Endothelial cell of umbilical vein (primary cell): Measurements from ENCODE around the gene LONRF2. TPM values are rescaled to one million over a fixed set of nuclear protein-coding genes. Genes with fewer than 3 reads are reported as not detected.

ENCODE experiments used
- BruUV-seq: library from RNA; stranded (reverse); fragments of 400-500 nt; replicated peaks from 2 replicates; lab custom pipeline; 2021; lab: Mats Ljungman, UMichigan
- CTCF ChIA-PET: fragments of 300-600, 350-600 bp; sonication (Branson Sonifier 250); formaldehyde crosslinking; loops from one replicate; lab custom pipeline; 2021; ENCODE audit warnings: antibody characterized with exemption, inconsistent platforms; lab: Charles Lee
- POLR2A ChIA-PET: fragments of 300-600, 350-600 bp; sonication (Branson Sonifier 250); formaldehyde crosslinking; loops from one replicate; lab custom pipeline; 2021; ENCODE audit warnings: antibody characterized with exemption, inconsistent platforms; lab: Charles Lee
- DNase-seq: peaks from one replicate; pipeline ENCODE4 v3.0.0-alpha.2; 2011; ENCODE audit warnings: low read depth, low spot score
- FAIRE-seq: peaks from 2 replicates; lab custom pipeline; 2011; peaks lifted over from hg19 to GRCh38; lab: Jason Lieb, UNC
- H2AFZ ChIP-seq: 2 replicates; pipeline ENCODE4 v1.6.0; 2012; ENCODE audit warnings: low read depth, low read length, control low read depth, inconsistent platforms
- H3K27ac ChIP-seq: 2 replicates; pipeline ENCODE4 v1.5.1; 2011; ENCODE audit warnings: low read depth, mild to moderate bottlenecking, control low read depth, low read length, moderate library complexity; ENCODE audit not compliant: insufficient read depth
- H3K27me3 ChIP-seq, 2 experiments: 2 replicates each; pipeline versions ENCODE4 v1.6.0 to v1.6.1; 2011; ENCODE audit warnings: low read length in 2 of 2, mixed read lengths in 1 of 2; ENCODE audit not compliant: control insufficient read depth in 2 of 2, insufficient read depth in 2 of 2
- H3K36me3 ChIP-seq, 2 experiments: 2 replicates in 1 of 2; 3 replicates in 1 of 2; pipeline ENCODE4 v1.5.1; 2011; ENCODE audit warnings: low read length in 2 of 2, mild to moderate bottlenecking in 1 of 2, moderate library complexity in 1 of 2; ENCODE audit not compliant: control insufficient read depth in 2 of 2, insufficient read depth in 2 of 2; ENCODE audit errors: extremely low read depth in 1 of 2
- H3K4me1 ChIP-seq: 3 replicates; pipeline ENCODE4 v1.5.1; 2011; ENCODE audit warnings: mild to moderate bottlenecking, low read length; ENCODE audit not compliant: control insufficient read depth, insufficient read depth; ENCODE audit errors: extremely low read depth
- H3K4me2 ChIP-seq: 2 replicates; pipeline ENCODE4 v1.6.1; 2011; ENCODE audit warnings: low read length, control low read depth, mixed read lengths; ENCODE audit not compliant: insufficient read depth
- H3K4me3 ChIP-seq, 3 experiments: fragments of 200-600 bp in 1 of 3; sonication (generic), shearing (Covaris generic) in 1 of 3; replicated peaks in 1 of 3; 2 replicates each; pipeline ENCODE4 v1.5.1; 2011 to 2016; ENCODE audit warnings: control low read depth in 3 of 3, low read length in 3 of 3, mild to moderate bottlenecking in 2 of 3, inconsistent platforms in 1 of 3, low read depth in 1 of 3, moderate library complexity in 1 of 3; ENCODE audit not compliant: insufficient read depth in 1 of 3
- H3K79me2 ChIP-seq: 2 replicates; pipeline ENCODE4 v1.6.0; 2012; ENCODE audit warnings: low read length, inconsistent platforms; ENCODE audit not compliant: control insufficient read depth, insufficient read depth
- H3K9ac ChIP-seq: replicated peaks from 2 replicates; pipeline ENCODE3; 2011; ENCODE audit warnings: low read length, control low read depth; ENCODE audit not compliant: insufficient read depth; ENCODE audit errors: extremely low read depth
- H3K9me1 ChIP-seq: replicated peaks from 3 replicates; pipeline ENCODE4 v1.6.0; 2011; ENCODE audit warnings: mild to moderate bottlenecking, low read length; ENCODE audit not compliant: control insufficient read depth, insufficient read depth; ENCODE audit errors: extremely low read depth
- H3K9me3 ChIP-seq: replicated peaks from 2 replicates; pipeline ENCODE4 v1.5.1; 2012; ENCODE audit warnings: low read length, inconsistent platforms; ENCODE audit not compliant: control insufficient read depth, insufficient read depth
- H4K20me1 ChIP-seq: replicated peaks from 2 replicates; pipeline ENCODE3; 2011; ENCODE audit warnings: mild to moderate bottlenecking, low read length; ENCODE audit not compliant: control insufficient read depth, insufficient read depth; ENCODE audit errors: extremely low read depth
- EZH2 ChIP-seq: IDR thresholded peaks from 2 replicates; pipeline ENCODE4 v1.6.1; 2012; ENCODE audit warnings: borderline replicate concordance, low read depth, mild to moderate bottlenecking, moderate library complexity, low read length, inconsistent platforms; ENCODE audit not compliant: severe bottlenecking
- FOS ChIP-seq: IDR thresholded peaks from 2 replicates; pipeline ENCODE4 v1.6.1; 2011; ENCODE audit warnings: mild to moderate bottlenecking, low read length, moderate library complexity, borderline replicate concordance; ENCODE audit not compliant: insufficient read depth
- GATA2 ChIP-seq: IDR thresholded peaks from 2 replicates; pipeline ENCODE4 v1.7.0; 2011; ENCODE audit warnings: low read depth, mild to moderate bottlenecking, moderate library complexity, mixed read lengths, low read length; ENCODE audit not compliant: insufficient read length, insufficient read depth
- JUN ChIP-seq: IDR thresholded peaks from 2 replicates; pipeline ENCODE4 v1.6.1; 2011; ENCODE audit warnings: borderline replicate concordance, low read depth; ENCODE audit not compliant: insufficient read length, insufficient read depth
- MYC ChIP-seq: IDR thresholded peaks from one replicate; pipeline ENCODE4 v1.6.1; 2011; ENCODE audit warnings: mild to moderate bottlenecking, low read depth, low read length
- POLR2A ChIP-seq: IDR thresholded peaks from 2 replicates; pipeline ENCODE4 v1.6.1; 2012; ENCODE audit warnings: low read depth, mild to moderate bottlenecking, control low read depth, low read length
- POLR2AphosphoS5 ChIP-seq: IDR thresholded peaks from 2 replicates; pipeline ENCODE4 v1.6.1; 2012; ENCODE audit warnings: low read depth, mild to moderate bottlenecking, control low read depth, low read length, moderate library complexity; ENCODE audit not compliant: insufficient read depth
- dilution Hi-C: fragments of 300-500 bp; cut with MboI; formaldehyde crosslinking; loops from one replicate; pipeline ENCODE4 v1.15.0; 2019; ENCODE audit warnings: low sequenced_read_pairs; ENCODE audit not compliant: extremely low pct_ligation_motif_present
- intact Hi-C: fragments of 100-400 bp; cut with micrococcal nuclease; formaldehyde crosslinking; loops from one replicate; pipeline ENCODE4 v1.10.0; 2022
- polyA plus RNA-seq, 4 experiments: library from polyadenylated mRNA; depleted of rRNA in 3 of 4; stranded (reverse) in 3 of 4; unstranded in 1 of 4; fragments of >200 nt; gene quantifications; 2 replicates each; pipeline versions ENCODE4 v1.2.1 to v1.2.3, GENCODE V29; 2011 to 2012; ENCODE audit warnings: missing spikeins in 1 of 4
- total RNA-seq: library from RNA; stranded (reverse); gene quantifications from 2 replicates; pipeline ENCODE4 v1.2.3, GENCODE V29; 2021
- TF ChIP-seq, protein P1 (sequence below), 2 donors: IDR thresholded peaks; 1 replicate in 1 of 2; 2 replicates in 1 of 2; pipeline ENCODE4 v1.5.1; 2011; ENCODE audit warnings: low read length in 2 of 2, mild to moderate bottlenecking in 2 of 2, moderate library complexity in 2 of 2, control low read depth in 1 of 2, inconsistent platforms in 1 of 2, low read depth in 1 of 2; ENCODE audit not compliant: insufficient read depth in 1 of 2; ENCODE audit errors: extremely low read depth in 1 of 2
- TF ChIP-seq, protein P2 (sequence below): IDR thresholded peaks from 2 replicates; pipeline ENCODE4 v1.6.1; 2011; ENCODE audit not compliant: insufficient read depth, insufficient read length

Gene LONRF2
- total and polyA plus RNA-seq, 2 donors (not counting 3 experiments of a cell fraction or from before 2014, with no cell fraction given) = 0.03 TPM; not detected in 1

DNA sequence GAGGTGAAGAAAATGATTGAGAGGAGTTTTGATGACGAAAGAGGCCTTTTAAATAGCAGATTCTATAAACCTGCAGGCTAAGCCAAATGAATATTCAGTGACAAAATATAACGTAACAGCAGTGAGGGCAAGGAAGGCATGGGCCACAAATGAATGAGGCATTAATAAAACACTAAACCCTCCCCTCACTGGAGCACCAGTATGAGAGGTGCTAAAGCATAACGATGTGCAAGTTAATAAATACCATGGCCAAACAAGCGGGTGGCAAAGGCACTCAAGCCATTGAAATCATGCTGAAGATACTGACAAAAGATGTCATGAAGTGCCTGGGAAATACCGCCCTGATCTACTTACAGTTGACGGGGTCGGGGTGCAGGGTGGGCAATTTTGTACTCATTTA is 30.2 kb upstream of the LONRF2 start:
- H3K27ac ChIP-seq = no peak overlapping the region
- H3K4me1 ChIP-seq = no peaks in the 10 kb centered on the region
- no peaks in the 10 kb centered on the region for H3K9me3 ChIP-seq
- POLR2A ChIA-PET = no interaction called here
- TF ChIP-seq FOS (no peak), EZH2 (no peak), POLR2AphosphoS5 (no peak), POLR2A (no peak), MYC (no peak), JUN (no peak), GATA2 (no peak)
- TF ChIP-seq, protein P1, sequence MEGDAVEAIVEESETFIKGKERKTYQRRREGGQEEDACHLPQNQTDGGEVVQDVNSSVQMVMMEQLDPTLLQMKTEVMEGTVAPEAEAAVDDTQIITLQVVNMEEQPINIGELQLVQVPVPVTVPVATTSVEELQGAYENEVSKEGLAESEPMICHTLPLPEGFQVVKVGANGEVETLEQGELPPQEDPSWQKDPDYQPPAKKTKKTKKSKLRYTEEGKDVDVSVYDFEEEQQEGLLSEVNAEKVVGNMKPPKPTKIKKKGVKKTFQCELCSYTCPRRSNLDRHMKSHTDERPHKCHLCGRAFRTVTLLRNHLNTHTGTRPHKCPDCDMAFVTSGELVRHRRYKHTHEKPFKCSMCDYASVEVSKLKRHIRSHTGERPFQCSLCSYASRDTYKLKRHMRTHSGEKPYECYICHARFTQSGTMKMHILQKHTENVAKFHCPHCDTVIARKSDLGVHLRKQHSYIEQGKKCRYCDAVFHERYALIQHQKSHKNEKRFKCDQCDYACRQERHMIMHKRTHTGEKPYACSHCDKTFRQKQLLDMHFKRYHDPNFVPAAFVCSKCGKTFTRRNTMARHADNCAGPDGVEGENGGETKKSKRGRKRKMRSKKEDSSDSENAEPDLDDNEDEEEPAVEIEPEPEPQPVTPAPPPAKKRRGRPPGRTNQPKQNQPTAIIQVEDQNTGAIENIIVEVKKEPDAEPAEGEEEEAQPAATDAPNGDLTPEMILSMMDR (IDR thresholded peaks at IDR 0.05; ENCODE audit: extremely low read depth in 1 of 2, insufficient read depth in 1 of 2, low read depth in 1 of 2, low read length in 2 of 2) = no peak
- TF ChIP-seq, protein P2, sequence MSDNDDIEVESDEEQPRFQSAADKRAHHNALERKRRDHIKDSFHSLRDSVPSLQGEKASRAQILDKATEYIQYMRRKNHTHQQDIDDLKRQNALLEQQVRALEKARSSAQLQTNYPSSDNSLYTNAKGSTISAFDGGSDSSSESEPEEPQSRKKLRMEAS = no peak
- no peak overlapping the region for H3K4me2 ChIP-seq
- no peak overlapping the region for H3K4me3 ChIP-seq
- FAIRE-seq (no peak), DNase-seq (no peak)
- no peak overlapping the region for H3K9ac ChIP-seq
- intact Hi-C loops = no loop called here
- H2AFZ ChIP-seq = no peak overlapping the region
- BruUV-seq = no TSS peak
- H3K36me3 ChIP-seq = no peaks in the 10 kb centered on the region
- dilution Hi-C loops = no loop called here
- CTCF ChIA-PET = no interaction called here
- no peaks in the 10 kb centered on the region for H3K27me3 ChIP-seq
- no peaks in the 10 kb centered on the region for H4K20me1 ChIP-seq
- no peaks in the 10 kb centered on the region for H3K79me2 ChIP-seq
- H3K9me1 ChIP-seq = no peaks in the 10 kb centered on the region
